GM21515 (cell line): Measurements from ENCODE around the gene VSTM2L.
"Not testable (repeated sequence)": the region's sequence is repeated elsewhere in the genome, so short reads cannot be mapped to it uniquely, and the experiment has no call there.

Experiments used
- ATAC-seq: cut with Tn5 transposase; IDR thresholded peaks from one replicate; pipeline ENCODE4 v1.9.1; 2021; ENCODE audit not compliant: unreplicated experiment

Gene VSTM2L

DNA sequence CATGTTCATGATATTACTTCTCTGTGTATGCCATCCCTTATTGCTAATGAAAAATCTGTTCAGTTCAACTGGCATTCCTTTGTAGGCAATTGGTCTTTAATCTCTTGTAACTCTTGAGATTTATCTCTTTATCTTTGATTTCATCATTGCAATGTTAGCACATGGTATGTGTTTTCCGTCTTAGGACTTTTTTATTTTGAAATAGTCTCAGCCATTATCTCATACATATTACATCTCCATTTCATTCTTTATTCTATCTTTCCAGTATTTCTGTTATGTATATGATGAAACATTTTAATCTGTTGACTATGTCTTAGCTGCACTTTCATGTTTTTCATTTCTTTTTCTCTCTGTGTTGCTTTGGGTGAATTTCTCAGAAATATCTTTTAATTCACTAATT is 58.1 kb downstream of the VSTM2L start:
- ATAC-seq, result no peak

DNA sequence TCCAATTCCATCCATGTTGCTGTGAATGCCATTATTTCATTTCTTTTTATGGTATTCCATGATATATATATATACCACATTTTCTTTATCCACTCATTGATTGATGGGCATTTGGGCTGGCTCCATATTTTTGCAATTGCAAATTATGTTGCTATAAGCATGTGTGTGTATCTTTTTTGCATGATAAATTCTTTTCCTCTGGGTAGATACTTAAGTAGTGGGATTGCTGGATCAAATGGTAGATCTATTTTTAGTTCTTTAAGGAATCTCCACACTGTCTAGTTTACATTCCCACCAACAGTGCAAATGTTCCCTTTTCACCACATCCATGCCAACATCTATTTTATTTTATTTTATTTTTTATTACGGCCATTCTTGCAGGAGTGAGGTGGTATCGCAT is 60.6 kb downstream of the VSTM2L start:
- ATAC-seq, result not testable (repeated sequence)

DNA sequence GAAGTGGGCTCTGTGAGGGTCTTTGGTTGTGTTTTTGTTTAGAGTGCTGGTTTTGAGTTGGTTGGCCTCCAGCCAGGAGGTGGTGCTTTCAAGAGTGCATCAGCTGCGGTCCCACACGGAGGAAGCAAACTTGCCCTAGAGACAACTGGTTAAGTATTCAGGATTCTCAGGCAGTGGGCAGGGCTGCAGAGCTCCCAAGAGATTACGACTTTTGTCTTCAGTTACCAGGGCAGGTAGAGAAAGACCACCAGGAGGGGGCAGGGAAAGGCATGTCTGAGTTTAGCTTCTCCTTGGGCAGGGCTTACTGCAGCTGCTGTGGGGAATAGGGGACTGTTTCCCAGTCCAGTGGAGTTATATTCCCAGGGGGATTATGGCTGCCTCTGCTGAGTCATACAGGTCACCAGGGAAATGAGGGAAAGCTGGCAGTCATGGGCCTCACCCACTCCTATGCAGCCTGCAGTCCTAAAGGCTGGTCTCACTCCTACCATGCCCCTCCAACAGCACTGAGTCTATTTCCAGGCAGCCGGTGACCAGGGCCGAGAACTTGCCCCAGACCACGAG is 66.0 kb downstream of the VSTM2L start:
- no peak for ATAC-seq

DNA sequence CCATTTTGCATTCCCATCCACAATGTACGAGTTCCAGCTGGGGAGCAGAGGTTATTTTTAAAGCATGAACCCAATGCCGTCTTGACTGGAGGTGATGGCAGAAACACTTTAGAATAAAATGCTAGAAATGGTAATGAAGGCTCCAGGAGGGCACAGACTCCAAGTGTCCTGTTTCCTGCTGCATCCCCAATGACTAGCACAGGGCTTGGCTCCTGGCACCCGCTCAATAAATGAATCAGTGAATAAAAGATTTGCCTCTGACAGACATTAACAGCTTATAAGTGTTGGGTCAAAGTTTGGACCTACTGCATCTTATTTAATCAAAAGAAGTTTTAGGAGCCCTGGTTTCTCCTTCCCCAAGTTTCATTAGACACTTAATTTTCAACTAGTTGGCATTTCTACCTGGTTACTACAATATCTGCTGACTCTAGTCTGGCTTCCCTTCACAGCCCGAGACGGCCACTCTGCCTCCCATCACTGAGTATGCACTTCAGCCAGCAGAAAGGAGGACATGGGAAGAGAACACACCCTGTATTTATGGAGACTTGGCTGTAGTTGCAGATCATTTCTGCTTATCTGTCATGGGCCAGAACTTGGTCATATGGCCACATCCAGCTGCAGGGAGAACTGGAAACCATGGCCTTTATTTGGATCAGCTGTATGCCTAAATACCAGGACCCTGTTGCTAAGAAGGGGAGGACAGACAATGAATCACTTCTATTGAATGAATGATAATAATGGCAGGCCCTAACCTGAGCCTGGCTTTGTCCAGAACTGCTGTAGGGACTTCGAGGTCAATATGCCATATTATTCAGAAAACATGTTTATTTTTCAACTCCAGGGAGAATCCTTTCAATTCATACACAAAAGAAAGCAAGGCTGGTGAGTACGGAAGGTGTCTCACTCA is 67.3 kb downstream of the VSTM2L start:
- ATAC-seq, result no peak

DNA sequence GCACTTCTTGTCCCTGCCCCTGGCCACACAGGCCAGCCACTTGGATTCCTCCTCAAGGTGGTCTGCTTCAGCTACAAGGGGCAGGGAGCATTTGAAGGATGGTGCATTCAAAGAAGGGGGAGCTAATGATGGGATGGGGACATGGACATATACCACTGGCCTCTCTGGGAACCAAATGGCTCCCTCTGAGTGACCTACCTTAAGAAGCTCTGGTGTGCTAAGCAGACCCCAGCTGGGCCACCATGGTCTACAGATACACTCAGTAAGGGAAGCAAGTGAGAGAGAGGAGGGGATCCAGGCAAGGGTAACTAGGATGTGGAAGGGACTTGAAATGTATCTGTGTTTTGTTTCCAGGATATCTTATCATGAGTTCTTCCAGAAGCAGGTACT is 67.9 kb downstream of the VSTM2L start:
- ATAC-seq, result no peak

DNA sequence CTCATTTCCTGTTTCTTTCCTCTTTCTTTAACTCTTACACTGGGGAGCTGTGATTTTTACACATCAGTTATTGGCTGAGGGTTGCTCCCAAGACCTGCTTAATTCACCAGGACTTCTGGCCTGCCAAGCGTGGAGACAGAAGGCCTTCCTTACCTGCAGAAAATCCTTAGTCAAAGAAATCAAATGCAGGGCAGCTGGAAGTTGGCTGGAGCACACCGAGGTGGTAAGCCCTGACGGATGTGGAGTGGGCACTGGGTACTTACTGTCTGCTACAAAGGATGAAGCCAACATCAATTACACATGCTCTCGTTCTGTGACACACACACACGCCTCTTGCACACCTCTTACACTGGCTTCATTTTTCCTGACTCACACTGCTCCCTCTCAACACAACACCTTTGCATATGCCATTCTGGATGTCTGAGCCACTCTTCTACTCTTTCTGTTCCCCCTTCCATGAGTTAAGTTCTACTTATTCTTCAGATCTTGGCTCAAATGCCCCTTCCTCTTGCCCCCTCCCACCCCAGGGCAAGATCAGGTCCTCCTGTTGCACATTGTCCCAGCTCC is 68.7 kb downstream of the VSTM2L start:
- ATAC-seq, result no peak

DNA sequence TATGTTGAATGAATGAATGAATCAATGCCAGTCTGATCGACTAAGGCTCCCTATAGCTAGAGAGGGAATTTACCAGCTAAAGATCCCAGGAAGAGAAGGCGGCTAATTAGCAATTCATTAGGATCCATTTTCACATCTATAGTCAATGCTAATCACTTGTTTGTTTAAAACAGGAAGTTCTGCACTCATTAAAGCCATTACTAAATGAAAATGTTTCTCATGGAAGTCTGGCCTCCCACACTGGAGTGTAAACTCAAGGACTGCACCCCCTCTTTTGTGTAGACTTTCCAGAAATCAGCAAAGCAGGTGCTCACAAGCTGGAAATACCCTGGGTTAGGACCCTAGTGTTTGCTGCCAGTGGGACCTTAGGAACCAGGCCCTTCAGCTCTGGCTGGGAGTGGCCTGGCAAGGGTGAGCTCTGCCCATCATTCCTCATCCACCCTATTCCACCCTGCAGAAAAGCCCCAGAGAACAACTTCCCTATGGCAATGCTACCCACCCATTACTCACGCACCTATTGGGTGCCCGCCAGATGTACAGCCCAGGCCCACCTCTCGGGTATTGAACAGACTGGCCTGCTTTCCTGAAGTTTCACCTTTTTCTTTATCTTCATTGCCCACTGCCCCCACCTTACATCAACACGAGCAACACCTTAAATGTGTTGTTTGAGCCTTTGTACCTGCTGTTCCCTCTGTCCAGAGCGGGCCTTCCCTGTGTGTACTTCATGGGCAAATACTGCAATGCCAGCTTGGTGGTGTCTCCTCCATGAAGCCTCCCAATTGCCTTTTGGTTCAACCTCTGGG is 69.5 kb downstream of the VSTM2L start:
- no peak for ATAC-seq

DNA sequence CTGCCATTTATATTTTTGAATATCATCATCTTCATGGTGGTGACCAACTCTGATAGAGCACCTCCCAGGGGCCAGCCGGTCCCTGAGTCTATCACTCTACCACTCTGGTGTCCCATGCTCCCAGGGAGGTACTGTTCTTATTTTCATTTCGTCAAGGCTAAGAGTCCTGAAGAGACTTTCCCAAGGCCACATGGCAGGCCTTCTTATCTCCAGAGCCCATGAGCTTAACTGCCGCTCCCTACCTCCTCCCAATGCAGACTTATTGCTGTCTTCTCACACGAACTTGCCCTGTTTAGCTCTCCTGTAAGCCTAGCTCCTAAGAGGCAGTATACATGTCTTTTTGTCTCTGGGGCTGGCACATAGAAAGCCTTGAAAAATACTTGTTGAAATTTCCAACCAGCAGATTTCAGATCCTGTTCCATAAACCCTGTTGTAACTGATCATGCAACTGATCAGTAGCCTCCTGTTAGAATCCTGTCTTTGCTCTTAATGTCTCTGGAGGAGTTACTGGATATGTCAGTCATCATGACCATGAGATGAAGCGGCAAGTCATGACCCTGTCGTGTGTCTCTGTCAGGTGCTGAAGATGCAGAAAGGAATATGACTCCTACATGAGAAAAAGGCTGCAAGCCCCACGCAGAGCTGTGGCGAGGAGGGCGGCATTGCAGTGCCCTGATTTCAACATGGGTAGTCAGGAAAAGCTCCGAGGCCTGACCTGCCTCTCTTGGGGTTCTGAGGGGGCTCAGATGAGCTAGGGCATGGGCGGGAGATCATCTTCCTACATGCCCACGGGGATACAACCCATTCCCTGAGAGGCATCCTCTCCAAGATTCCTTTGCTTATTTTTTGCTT is 70.4 kb downstream of the VSTM2L start:
- no peak for ATAC-seq

DNA sequence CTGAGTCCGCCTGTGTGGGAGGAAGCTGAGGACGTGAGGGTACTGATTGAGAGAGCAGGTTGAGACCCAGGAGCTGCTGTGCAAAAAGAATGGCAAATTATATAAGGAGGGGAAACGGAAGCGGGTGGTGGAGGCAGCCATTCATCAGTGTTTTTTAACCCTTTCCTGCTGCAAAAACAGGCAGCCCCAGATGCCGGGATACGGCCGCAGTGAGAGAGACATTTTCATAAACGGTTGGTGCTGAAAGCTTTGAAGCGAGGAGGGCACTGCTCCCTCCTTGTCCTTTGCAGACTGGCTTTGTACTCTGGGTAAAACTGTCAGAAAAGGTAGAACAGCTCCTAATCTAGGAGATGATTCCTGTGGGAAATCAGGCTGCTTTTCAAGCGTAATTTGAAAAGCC is 74.0 kb downstream of the VSTM2L start:
- ATAC-seq, result no peak

DNA sequence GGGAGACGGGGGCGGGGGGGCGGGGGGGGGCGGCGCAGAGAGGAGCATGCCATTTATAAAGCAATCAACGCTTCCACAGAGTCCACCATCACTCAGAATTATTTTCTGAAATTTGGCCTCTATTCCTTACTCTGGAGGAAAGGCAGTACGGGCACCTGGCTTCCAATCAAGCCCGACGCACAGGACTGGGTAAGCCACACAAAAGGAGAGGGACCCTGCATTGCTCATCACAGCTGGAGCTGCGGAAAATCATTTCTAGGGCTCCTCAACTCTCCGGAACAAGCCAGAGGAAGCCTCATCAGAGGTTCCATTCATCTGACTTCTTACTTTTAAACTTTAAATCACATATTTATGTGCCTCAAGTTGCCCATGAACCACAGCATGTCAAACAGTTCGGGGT is 74.4 kb downstream of the VSTM2L start:
- ATAC-seq, result no peak

DNA sequence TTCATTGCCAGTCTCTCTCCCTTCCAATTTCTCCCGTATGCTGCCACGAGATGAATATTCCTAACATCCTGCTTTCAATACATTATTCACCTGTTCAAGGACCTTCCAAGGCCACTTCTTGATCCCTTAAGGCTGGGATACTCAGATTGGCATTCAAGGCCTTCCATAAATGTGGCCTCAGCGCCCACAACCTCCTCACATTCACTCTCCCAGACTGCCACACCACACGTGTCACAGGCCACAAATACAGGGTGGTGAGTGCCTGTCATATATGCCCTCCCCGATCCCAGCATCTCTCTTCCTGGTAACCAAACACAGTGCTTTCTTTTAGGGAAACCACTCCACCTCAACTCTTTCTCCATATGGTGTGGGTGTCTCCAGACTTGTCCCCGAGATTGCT is 74.9 kb downstream of the VSTM2L start:
- ATAC-seq, result no peak

DNA sequence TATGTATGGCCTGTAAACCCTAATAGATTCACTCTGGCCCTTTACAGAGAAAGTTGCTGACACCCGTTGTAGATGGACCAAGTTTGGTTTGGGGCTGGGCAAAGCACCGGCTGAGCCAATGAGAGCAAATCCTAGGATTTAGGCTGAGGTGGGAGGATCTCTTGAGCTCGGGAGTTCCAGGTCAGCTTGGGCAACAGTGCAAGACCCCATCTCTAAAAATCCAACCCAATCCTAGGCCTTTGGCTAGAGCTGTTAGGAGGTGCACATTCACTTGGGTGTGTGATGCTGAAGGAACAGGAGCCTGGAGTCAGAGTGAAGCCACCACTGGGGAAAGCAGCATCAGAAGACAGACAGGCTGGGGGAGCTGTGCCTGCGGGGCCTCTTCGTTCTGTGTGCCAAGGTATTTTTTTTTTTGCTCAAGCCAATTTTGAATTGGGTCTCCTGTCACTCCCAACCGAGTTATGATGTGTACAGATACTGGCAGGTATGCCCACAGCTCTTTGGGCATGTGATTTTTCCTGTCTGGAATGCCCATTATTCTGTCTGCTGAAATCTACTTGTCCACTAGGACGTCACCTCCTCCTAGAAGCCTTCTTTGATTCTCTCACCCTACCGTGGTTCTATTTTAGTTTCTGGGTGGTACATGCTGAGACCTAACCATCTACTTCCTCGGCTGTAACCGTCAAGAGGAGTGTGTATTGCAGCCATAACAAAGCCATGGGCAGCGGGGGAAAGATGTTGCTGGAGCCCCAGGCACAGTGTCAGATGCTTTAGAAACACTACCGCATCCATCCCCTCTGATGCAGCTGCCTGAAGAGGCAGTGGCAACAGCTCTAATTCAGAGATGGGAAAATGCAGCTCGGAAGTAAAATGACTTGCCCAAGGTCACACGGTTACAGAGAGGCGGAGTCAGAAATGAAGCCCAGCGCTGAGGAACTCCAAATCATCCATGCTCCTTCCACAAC is 76.4 kb downstream of the VSTM2L start:
- ATAC-seq, result no peak

DNA sequence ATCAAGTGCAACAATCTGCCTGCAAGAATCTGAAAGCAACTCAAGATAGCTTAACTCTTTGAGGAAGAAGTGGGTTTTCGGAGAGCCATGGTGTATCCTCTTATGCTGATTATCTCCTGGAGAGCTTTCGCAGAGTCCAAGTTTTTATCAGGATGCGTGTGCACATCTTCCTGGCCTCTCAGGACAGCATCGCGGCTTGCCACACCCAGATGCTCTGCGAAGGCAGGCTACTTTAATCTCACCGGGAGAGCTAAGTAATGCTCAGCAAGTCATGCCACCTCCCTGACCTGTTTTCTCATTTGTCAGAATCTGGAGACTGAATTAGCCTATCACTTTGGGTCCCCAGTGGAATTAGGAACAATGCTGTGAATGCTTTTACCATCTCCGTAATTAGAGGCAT is 77.5 kb downstream of the VSTM2L start:
- ATAC-seq, result no peak

DNA sequence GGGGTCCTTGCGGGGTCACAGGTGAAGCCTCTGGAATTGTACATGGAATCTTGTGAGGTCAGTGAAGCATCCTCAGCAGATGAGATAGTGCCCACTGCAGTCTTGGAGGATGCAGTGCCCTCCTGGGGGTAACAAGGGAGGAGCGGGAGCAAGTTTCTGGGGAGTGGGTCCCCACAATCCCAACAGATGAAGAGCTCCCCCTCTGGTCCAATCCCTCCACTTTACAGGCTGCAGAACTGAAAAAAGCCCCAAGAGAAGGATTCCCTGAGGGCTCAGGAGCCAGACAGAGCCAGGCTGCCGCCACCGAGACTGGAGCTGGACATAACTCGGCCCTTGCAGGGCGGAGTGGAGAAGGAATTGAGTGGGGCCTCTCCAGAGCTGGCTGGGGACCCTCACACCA is 77.9 kb downstream of the VSTM2L start:
- ATAC-seq, result no peak

DNA sequence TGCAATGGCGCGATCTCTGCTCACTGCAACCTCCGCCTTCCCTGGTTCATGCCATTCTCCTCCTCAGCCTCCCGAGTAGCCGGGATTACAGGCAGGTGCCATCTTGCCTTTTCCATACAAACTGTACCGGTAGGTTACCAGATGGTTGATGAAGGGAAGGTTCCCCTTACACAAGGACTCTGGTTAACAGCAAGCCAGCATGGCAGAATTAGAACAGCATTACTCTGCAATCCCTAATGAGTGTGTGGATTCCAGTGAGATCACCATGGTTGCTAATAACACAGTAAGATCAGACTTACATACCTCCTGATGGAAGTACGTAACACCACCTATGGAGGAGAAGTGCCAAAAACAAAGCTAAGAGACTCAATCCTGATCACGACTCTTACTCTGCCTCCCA is 78.6 kb downstream of the VSTM2L start:
- no peak for ATAC-seq

DNA sequence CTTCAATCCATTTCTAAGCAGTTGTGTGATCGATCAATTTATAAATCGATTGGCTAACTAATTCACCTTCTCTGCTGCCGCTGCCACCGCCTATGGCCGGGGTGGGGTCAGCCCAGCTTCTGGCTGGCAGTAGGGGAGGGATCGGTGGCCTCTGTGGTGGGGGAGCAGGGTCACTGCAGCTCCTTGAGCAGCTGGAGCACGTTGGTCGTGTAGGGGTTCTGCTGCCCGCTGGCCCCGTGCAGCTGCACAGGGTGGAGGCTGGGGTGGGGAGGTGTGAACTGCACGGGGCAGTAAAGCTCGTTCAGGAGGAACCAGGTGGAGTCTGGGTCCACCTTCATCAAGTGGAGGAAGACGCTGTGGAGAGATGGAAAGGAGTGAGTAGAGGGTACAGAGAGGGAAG is 80.4 kb downstream of the VSTM2L start:
- no peak for ATAC-seq

DNA sequence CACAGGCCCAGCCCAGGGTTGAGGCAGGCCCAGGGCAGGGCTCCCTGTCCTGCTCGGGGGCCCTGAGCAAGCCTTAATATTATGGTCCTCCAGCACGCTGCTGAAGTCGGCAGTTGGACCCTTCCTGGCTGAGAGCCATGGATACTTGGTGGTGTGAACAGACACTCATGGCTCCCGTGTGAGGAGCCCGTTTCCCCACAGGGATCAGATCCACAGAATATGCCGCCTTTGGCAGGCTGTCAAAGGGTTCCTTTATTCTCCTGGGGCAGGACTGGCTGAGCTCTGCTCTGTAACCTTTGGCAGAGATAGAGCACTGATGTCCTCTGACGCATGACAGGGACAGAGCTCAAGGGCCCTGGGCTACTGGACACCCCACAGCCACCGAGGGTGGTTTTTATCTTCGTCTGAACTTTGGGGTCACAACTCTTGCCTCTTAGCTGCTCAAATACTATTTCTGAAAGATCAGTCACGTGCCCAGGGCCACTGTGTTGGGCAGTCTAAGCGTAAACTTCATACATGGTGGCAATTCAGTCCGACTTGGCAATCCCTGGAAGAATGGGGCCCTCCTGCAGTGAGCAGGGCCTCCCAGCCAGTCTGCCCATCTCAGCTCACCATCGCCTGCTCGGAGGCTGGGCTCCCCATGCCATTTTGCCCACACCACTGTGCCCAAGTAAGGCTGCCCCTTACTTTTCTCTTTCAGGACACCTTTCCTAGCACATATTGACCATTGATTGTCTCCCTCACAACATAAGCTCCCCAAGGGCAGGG is 81.3 kb downstream of the VSTM2L start:
- no peak for ATAC-seq

DNA sequence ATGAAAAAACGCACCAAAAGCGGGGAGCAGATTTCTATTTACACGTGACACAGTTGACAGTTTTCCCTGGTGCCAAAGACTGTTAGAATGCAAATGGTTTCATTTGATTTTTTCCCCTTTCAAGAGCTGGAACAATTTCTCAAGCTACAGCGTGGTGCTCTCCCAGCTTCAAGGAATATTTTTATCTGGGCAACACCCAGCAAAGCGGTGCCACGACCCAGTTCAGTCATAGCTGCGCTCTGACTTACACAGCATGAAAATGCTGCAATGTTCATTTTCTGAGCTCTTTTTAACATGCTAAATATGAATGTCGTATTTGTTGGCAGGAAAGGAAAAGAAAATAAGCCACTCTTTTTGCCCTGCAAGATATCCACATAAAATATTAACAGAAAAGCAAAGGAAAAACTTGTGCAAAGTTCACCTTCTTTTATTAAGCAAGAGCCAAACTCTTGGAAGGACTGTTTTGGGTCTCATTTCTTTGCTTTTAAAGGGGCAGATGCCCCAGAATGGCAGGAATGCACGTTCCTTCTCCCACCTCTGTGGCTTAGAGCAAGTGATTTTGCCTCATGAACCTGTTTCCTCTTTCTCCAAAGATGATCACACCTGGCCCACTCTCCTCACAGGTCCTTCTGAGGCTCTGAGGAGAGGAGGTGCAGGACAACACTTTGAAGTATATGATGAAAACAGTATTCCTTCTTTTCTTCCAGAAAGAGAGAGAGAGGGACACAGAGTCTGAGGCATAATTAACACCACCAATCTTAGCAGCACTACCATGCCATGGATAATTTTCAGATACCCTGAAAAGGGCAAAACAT is 83.3 kb downstream of the VSTM2L start:
- ATAC-seq, result no peak
